GM19025 (cell line): Measurements from ENCODE around the gene L3HYPDH.
"Not testable (repeated sequence)": the region's sequence is repeated elsewhere in the genome, so short reads cannot be mapped to it uniquely, and the experiment has no call there.

ENCODE experiments used
- ATAC-seq: cut with Tn5 transposase; IDR thresholded peaks from one replicate; pipeline ENCODE4 v1.9.1; 2021; ENCODE audit warnings: mild to moderate bottlenecking, low read depth, moderate library complexity; ENCODE audit not compliant: unreplicated experiment

L3HYPDH gene

DNA sequence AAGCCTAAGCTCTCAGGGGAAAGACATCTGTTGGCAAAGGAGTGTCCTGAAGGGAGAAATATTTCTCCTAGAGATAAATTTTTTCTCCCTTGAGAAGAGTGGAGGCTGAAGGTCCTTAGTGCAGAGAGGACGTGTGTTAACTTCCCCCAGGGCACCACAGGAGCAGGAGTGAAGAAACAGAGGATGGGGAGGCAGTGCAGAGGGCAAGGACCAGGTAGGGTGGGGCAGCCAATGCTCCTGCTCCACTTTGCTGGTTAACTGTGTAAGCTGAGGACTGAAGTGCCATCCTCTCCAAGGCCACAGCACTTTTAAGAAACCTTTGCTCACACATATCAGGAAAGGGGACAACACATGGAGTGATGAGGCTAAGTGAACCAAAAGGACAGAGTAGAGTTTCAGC, 4.0 kb downstream of the L3HYPDH start:
- ATAC-seq: no peak

GRCh38 chr14:59478540-59478939, 5.7 kb downstream of the L3HYPDH start:
- no peak for ATAC-seq

DNA sequence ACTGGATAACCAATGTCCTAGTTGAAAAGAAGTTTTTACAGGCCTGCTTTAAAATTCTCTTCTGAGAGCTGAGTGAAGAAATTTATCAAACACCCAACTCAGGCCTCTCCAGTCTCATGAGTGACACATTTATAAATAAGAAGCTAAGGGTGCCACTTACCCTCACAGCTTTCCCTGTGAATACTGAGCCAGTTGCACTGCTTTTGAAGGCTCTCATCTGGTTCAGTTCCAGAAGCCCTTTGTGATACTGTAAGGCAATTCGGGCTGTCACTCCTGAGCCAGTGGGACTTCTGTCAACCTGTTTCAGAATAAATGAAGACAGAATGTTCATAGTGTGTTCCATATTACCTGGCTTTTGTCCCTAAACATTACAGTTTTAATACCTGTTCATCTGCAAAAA, 8.5 kb downstream of the L3HYPDH start:
- no peak for ATAC-seq

DNA sequence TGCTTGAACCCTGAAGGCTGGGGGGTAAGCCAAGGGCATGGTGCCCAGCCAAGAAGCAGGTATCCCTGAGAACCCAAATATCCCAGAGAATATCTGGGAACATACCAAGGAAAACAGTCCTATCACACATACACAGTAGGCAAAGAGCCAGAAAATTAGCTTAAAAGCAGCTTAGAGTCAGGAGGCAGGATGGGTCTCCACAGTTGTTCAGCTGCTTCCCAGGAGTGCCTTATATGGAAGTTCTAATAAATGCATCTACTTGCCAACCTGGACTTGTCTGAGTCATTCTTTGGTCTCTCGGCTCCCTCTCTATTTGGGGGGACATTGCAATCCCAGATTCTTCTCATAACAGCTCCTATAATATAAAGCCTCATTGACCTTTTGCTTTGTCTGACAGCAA, 10.0 kb downstream of the L3HYPDH start:
- no peak for ATAC-seq

DNA sequence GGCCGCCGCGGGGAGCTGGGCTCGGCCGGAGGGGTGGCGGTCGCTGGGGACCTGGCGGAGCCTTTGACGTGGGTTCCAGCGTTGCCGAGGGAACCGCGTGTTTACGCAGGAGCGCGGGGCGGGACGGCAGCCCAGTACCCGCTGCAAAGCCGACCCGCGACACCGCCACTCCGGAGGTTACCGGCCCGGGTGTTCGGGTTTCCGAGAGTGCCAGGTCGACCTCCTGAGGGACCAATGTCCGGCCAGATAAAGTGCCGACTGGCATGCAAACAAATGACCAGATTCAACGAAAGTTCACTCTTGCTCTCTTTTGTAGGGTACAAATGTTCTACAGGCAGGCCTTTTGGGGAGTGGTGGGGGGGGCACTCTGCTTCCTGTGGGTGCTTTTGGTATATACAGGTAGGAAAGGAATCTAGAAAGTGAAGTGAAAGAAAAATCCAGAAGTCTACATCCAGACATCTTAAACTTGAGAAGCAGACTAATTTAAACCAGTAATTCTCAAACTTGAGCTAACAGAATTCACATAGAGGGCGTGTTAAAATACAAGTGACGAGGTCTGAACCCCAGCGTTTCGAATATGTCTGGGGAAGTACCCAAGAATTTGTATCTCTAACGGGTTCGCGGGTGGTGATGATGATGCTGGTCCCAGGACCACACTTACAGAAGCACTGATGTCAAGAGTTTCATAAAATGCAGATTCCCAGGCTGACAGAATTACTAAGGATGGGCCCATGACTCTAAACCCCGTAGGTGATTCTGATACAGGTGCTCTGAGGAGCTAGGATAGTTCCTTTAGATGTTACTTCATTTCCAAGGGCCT, 18.7 kb downstream of the L3HYPDH start, which contains the start of gene GPR135:
Gene GPR135 (minus strand): TSS at position 65 of the 820 bp plus-strand sequence. CDS start 154 bp downstream, outside the sequence.
- peak; percentile 15 for ATAC-seq

- peak; percentile 58 for ATAC-seq
Observed at GRCh38 chr14:59464486-59465315, 19.5 kb downstream of the L3HYPDH start.

- peak; percentile 25 for ATAC-seq
Observed at GRCh38 chr14:59463787-59464485, 20.3 kb downstream of the L3HYPDH start.

GRCh38 chr14:59461891-59462290, 22.3 kb downstream of the L3HYPDH start:
- ATAC-seq: no peak

- ATAC-seq: no peak
Observed at GRCh38 chr14:59460378-59460777, 23.8 kb downstream of the L3HYPDH start.

DNA sequence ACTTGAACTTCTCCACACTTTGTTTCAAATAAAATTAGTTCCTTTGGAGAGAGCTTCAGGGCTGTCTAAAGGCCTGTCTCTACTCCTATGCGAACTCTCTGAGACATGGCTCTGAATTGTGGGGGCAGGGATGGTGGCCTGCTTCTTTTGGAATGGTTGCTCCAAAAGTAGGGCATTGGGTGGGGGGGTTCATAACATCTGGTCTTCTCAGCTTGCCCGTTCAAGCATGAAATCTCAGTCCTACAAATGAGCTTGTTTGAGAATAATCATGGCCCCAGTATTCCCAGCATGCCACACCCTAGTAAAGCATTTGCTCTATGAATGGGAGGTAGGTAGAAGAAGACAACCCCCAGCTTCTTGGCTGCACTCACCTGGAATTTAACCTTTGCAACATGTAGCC, 25.7 kb downstream of the L3HYPDH start:
- no peak for ATAC-seq

- ATAC-seq: no peak
Observed at GRCh38 chr14:59455411-59455810, 28.8 kb downstream of the L3HYPDH start.

DNA sequence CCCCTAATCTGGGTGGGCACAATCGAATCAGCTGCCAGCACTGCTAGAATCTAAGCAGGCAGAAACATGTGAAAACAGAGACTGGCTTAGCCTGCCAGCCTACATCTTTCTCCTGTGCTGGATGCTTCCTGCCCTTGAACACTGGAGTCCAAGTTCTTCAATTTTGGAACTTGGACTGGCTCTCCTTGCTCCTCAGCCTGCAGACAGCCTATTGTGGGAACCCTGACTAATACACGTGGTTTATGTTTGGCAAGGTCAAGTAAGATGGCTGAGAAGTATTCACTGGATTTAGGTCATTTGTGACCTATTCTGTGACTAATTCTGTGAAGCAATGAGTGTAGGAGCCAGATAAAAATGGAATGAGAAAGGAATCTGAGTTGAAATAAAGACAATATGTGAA, 30.1 kb downstream of the L3HYPDH start:
- no peak for ATAC-seq

- ATAC-seq: no peak
Observed at GRCh38 chr14:59451849-59452248, 32.4 kb downstream of the L3HYPDH start.

GRCh38 chr14:59450716-59451115, 33.5 kb downstream of the L3HYPDH start:
- ATAC-seq: no peak

GRCh38 chr14:59448673-59449072, 35.5 kb downstream of the L3HYPDH start:
- not testable (repeated sequence) for ATAC-seq

DNA sequence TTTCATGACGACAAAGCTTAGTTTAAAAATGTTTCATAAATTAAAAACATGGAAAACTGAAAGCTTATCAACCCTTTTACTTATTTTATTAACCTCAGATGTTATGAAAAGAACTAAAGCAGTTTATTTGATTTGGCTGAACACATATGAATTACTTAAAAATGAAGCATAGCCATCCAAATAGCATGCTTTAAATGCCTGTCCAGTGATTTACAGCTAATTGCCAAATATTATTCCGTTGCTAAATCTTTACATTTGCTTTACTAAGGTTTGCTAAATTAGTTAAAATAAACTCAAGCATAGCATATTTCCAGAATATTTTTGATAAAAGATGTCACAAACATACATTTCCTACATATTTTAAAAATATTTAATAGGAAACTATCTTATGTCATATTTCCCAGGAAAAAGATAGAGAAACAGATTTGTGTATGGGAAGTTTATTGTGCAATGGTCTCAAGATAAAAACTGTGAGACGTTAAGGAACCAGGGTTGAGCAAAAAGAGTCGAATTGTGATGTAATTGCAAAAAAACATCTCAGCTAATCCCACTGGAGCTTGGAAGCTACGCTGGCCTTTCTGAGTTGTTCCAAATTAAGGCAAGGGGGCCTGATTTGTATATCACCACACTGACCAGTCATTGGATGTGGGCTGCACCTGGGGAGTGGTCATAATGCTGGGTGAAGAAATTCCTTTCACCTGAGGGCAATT, 44.8 kb downstream of the L3HYPDH start:
- ATAC-seq: no peak

- ATAC-seq: no peak
Observed at GRCh38 chr14:59438195-59438647, 46.0 kb downstream of the L3HYPDH start.

- ATAC-seq: no peak
Observed at GRCh38 chr14:59435987-59436386, 48.2 kb downstream of the L3HYPDH start.

- ATAC-seq: no peak
Observed at GRCh38 chr14:59435101-59435500, 49.1 kb downstream of the L3HYPDH start.

GRCh38 chr14:59429790-59430189, 54.4 kb downstream of the L3HYPDH start:
- ATAC-seq: no peak
